SK-N-SH (cell line): ENCODE results near the gene MB21D2. TPM values are rescaled to one million over a fixed set of nuclear protein-coding genes. Genes with fewer than 3 reads are reported as not detected.

Source experiments
- CTCF ChIA-PET: fragments of 300-600, 350-600 bp; formaldehyde crosslinking; extraction: SDS; loops from one replicate; lab custom pipeline; 2021; lab: Yijun Ruan, JAX
- POLR2A ChIA-PET: fragments of 350-600 bp; sonication (Branson Sonifier 250); formaldehyde crosslinking; extraction: SDS; loops from one replicate; lab custom pipeline; 2020; ENCODE audit warnings: antibody characterized with exemption, inconsistent platforms; lab: Yijun Ruan, JAX
- DNase-seq: peaks from one replicate; pipeline ENCODE4 v3.0.0; 2012
- H2AFZ ChIP-seq: fragments of 200-600 bp; sonication (generic); 2 replicates; pipeline ENCODE4 v1.8.1; 2016; ENCODE audit warnings: antibody characterized with exemption, mild to moderate bottlenecking, low read depth
- H3F3A ChIP-seq: fragments of 200-600 bp; sonication (generic); replicated peaks from 2 replicates; pipeline ENCODE3; 2016; ENCODE audit warnings: antibody characterized with exemption, mild to moderate bottlenecking; ENCODE audit not compliant: insufficient read depth
- H3K27ac ChIP-seq, 2 experiments: fragments of 200-500 bp in 1 of 2; fragments of 200-600 bp in 1 of 2; sonication (Bioruptor generic) in 1 of 2; sonication (generic), shearing (Covaris generic) in 1 of 2; 2 replicates each; pipeline versions ENCODE4 v1.5.1 to v1.6.1; 2014 to 2016; ENCODE audit warnings: low read depth in 2 of 2, inconsistent platforms in 1 of 2, low read length in 1 of 2, mild to moderate bottlenecking in 1 of 2, mixed read lengths in 1 of 2
- H3K27me3 ChIP-seq: fragments of 200-600 bp; sonication (generic), shearing (Covaris generic); 2 replicates; pipeline ENCODE4 v1.6.1; 2016; ENCODE audit warnings: mixed run types; ENCODE audit not compliant: insufficient read depth
- H3K36me3 ChIP-seq, 2 experiments: fragments of 200-500 bp in 1 of 2; fragments of 200-600 bp in 1 of 2; sonication (Bioruptor generic) in 1 of 2; sonication (generic) in 1 of 2; replicated peaks in 1 of 2; 2 replicates each; pipeline versions ENCODE3 to v1.5.1; 2014 to 2016; ENCODE audit warnings: low read length in 1 of 2, mild to moderate bottlenecking in 1 of 2; ENCODE audit not compliant: insufficient read depth in 2 of 2, control insufficient read depth in 1 of 2
- H3K4me1 ChIP-seq, 2 experiments: fragments of 200-500 bp in 1 of 2; fragments of 200-600 bp in 1 of 2; sonication (Bioruptor generic) in 1 of 2; sonication (generic), shearing (Covaris generic) in 1 of 2; 2 replicates each; pipeline versions ENCODE4 v1.5.1 to v1.6.1; 2014 to 2016; ENCODE audit warnings: low read depth in 1 of 2, low read length in 1 of 2, mixed run types in 1 of 2; ENCODE audit not compliant: insufficient read depth in 2 of 2, control insufficient read depth in 1 of 2
- H3K4me2 ChIP-seq: fragments of 200-600 bp; sonication (generic), shearing (Covaris generic); 2 replicates; pipeline ENCODE4 v1.6.1; 2017; ENCODE audit warnings: mixed run types
- H3K4me3 ChIP-seq, 2 experiments: fragments of 200-500 bp in 1 of 2; fragments of 200-600 bp in 1 of 2; sonication (Bioruptor generic) in 1 of 2; sonication (generic), shearing (Covaris generic) in 1 of 2; 2 replicates each; pipeline versions ENCODE4 v1.5.1 to v1.8.1; 2014 to 2016; ENCODE audit warnings: low read depth in 2 of 2, inconsistent platforms in 1 of 2, low read length in 1 of 2, mild to moderate bottlenecking in 1 of 2, mixed read lengths in 1 of 2, moderate library complexity in 1 of 2
- H3K79me2 ChIP-seq: fragments of 200-600 bp; sonication (generic); 2 replicates; pipeline ENCODE4 v1.8.1; 2017; ENCODE audit warnings: mild to moderate bottlenecking; ENCODE audit not compliant: insufficient read depth
- H3K9ac ChIP-seq: fragments of 200-600 bp; sonication (generic); 2 replicates; pipeline ENCODE4 v1.6.1; 2017; ENCODE audit warnings: mixed run types
- H3K9me2 ChIP-seq: fragments of 200-600 bp; sonication (generic); 2 replicates; pipeline ENCODE4 v1.6.1; 2017; ENCODE audit warnings: mixed run types
- H3K9me3 ChIP-seq: fragments of 200-600 bp; sonication (generic); 2 replicates; pipeline ENCODE4 v1.6.1; 2017; ENCODE audit warnings: mixed run types, mild to moderate bottlenecking, moderate library complexity
- H4K20me1 ChIP-seq: fragments of 200-600 bp; sonication (generic); 2 replicates; pipeline ENCODE4 v1.6.1; 2017; ENCODE audit warnings: mild to moderate bottlenecking, mixed run types; ENCODE audit not compliant: insufficient read depth
- EP300 ChIP-seq, 2 experiments: IDR thresholded peaks; 2 replicates each; pipeline versions ENCODE4 v1.4.0 to v1.6.1; 2012; ENCODE audit warnings: borderline replicate concordance in 1 of 2, low read depth in 1 of 2, low read length in 1 of 2
- EZH2phosphoT487 ChIP-seq: fragments of 200-600 bp; sonication (generic); IDR thresholded peaks from 2 replicates; pipeline ENCODE4 v1.6.1; 2017; ENCODE audit warnings: low read depth, mixed run types, mild to moderate bottlenecking, antibody characterized with exemption, moderate library complexity, borderline replicate concordance
- FOXM1 ChIP-seq: IDR thresholded peaks from 2 replicates; pipeline ENCODE4 v1.4.0; 2012; ENCODE audit warnings: low read depth, mild to moderate bottlenecking
- GABPA ChIP-seq: IDR thresholded peaks from 2 replicates; pipeline ENCODE4 v1.4.0; 2012; ENCODE audit warnings: low read depth, mild to moderate bottlenecking
- GATA2 ChIP-seq: sonication (generic); formaldehyde crosslinking; IDR thresholded peaks from 2 replicates; pipeline ENCODE4 v1.5.0; 2020; ENCODE audit warnings: mild to moderate bottlenecking, missing genetic modification reagents
- MXI1 ChIP-seq: IDR thresholded peaks from 2 replicates; pipeline ENCODE4 v1.6.1; 2012; ENCODE audit warnings: mild to moderate bottlenecking, low read depth, low read length, improper control_type of control experiment
- RAD21 ChIP-seq: IDR thresholded peaks from 2 replicates; pipeline ENCODE4 v1.6.1; 2012; ENCODE audit warnings: mild to moderate bottlenecking, low read length
- RCOR1 ChIP-seq: fragments of 150-350 bp; IDR thresholded peaks from 2 replicates; pipeline ENCODE4 v1.6.1; 2017; ENCODE audit warnings: antibody characterized with exemption, low read length
- TCF12 ChIP-seq: IDR thresholded peaks from 2 replicates; pipeline ENCODE4 v1.4.0; 2012
- polyA plus RNA-seq, 3 experiments: library from polyadenylated mRNA; depleted of rRNA; stranded (reverse); fragments of >200 nt; gene quantifications; 2 replicates each; pipeline ENCODE4 v1.2.3, GENCODE V29; 2012
- TF ChIP-seq, protein P1 (sequence below): IDR thresholded peaks from 2 replicates; pipeline ENCODE4 v1.6.1; 2012; ENCODE audit warnings: mild to moderate bottlenecking, low read depth, low read length, moderate library complexity
- TF ChIP-seq, protein P2 (sequence below): fragments of 200-600 bp; sonication (generic); IDR thresholded peaks from 2 replicates; pipeline ENCODE4 v1.6.1; 2017; ENCODE audit warnings: antibody characterized with exemption, mild to moderate bottlenecking, moderate library complexity

MB21D2 gene
- polyA plus RNA-seq, 1 of the 3 experiments (the other 2 are of a cell fraction), result 12.7 TPM

DNA sequence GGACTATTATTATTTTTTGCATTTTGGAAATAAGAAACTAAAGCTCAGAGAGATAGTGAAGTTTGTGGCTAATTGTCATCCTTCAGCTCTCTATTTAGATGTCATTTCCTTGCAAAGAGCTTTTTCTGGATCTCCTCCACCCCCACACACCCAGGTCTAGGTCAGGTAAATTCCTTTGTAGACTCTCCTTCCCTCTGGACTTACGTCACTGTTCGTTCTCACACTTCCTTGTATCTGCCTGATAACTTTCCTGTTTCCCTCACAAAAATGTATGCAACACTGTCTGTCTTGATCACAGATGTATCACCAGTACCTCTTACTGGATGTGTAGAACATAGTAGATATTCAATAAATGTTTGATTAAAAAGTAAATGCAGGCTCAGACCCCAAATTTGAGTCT lies 6.1 kb upstream of the MB21D2 start (continued):
- TF ChIP-seq, protein P1, sequence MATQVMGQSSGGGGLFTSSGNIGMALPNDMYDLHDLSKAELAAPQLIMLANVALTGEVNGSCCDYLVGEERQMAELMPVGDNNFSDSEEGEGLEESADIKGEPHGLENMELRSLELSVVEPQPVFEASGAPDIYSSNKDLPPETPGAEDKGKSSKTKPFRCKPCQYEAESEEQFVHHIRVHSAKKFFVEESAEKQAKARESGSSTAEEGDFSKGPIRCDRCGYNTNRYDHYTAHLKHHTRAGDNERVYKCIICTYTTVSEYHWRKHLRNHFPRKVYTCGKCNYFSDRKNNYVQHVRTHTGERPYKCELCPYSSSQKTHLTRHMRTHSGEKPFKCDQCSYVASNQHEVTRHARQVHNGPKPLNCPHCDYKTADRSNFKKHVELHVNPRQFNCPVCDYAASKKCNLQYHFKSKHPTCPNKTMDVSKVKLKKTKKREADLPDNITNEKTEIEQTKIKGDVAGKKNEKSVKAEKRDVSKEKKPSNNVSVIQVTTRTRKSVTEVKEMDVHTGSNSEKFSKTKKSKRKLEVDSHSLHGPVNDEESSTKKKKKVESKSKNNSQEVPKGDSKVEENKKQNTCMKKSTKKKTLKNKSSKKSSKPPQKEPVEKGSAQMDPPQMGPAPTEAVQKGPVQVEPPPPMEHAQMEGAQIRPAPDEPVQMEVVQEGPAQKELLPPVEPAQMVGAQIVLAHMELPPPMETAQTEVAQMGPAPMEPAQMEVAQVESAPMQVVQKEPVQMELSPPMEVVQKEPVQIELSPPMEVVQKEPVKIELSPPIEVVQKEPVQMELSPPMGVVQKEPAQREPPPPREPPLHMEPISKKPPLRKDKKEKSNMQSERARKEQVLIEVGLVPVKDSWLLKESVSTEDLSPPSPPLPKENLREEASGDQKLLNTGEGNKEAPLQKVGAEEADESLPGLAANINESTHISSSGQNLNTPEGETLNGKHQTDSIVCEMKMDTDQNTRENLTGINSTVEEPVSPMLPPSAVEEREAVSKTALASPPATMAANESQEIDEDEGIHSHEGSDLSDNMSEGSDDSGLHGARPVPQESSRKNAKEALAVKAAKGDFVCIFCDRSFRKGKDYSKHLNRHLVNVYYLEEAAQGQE, result no peak
- TF ChIP-seq, protein P2, sequence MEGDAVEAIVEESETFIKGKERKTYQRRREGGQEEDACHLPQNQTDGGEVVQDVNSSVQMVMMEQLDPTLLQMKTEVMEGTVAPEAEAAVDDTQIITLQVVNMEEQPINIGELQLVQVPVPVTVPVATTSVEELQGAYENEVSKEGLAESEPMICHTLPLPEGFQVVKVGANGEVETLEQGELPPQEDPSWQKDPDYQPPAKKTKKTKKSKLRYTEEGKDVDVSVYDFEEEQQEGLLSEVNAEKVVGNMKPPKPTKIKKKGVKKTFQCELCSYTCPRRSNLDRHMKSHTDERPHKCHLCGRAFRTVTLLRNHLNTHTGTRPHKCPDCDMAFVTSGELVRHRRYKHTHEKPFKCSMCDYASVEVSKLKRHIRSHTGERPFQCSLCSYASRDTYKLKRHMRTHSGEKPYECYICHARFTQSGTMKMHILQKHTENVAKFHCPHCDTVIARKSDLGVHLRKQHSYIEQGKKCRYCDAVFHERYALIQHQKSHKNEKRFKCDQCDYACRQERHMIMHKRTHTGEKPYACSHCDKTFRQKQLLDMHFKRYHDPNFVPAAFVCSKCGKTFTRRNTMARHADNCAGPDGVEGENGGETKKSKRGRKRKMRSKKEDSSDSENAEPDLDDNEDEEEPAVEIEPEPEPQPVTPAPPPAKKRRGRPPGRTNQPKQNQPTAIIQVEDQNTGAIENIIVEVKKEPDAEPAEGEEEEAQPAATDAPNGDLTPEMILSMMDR, result no peak
- TF ChIP-seq RCOR1, result no peak

DNA sequence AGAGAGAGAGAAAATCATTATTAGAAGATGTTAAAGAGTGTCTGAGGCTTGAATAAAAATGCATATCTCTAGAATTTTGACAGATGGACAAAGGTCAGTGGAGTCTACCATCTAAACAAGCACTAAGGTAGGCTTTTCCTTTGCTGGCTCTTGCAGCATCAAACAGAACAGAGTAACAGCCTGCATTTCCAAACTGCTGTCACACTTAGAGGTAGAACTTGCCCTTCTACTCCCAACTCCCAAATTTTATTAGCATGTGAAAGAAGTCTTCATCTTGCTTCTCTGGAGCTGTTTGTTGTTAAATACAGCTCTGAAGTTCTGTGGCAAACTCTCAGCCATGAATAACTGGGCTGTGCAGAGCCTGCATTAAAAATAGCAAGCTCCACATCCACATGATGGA lies 4.1 kb upstream of the MB21D2 start:
- Histone ChIP-seq H3K36me3 (no peaks in the 10 kb centered on the region), H4K20me1 (no peaks in the 10 kb centered on the region), H3K9ac (no peak overlapping the region), H3K9me3 (no peaks in the 10 kb centered on the region), H3K27ac (peak overlapping the region in 1 of 2 experiments; percentile 40; a peak in 1 of 4 replicates), H3K4me1 (peaks cover 0 to 2% of the 10 kb centered on the region in 2 experiments; a peak in 2 of 4 replicates), H3K4me2 (no peak overlapping the region), H3K79me2 (peaks cover 5% of the 10 kb centered on the region; the same call in 1 of the 2 replicates), H2AFZ (peak overlapping the region; percentile 30; the same call in 1 of the 2 replicates), H3F3A (no peaks in the 10 kb centered on the region), H3K27me3 (no peaks in the 10 kb centered on the region), H3K4me3 (no peak overlapping the region), H3K9me2 (no peaks in the 10 kb centered on the region)
- POLR2A ChIA-PET, result no interaction called here
- CTCF ChIA-PET, result interaction anchor here (1.6 kb wide), 1 partner anchor 120 kb away, joined by 4 read pairs; no protein-coding TSS in a partner anchor
- TF ChIP-seq MXI1, result no peak
- TF ChIP-seq GATA2 (CRISPR knock-in tag), result no peak
- no peak for TF ChIP-seq EP300 (IDR thresholded peaks at IDR 0.05; ENCODE audit: borderline replicate concordance in 1 of 2, low read depth in 1 of 2, low read length in 1 of 2)
- no peak for TF ChIP-seq RAD21
- TF ChIP-seq GABPA, result no peak
- TF ChIP-seq FOXM1, result no peak
- TF ChIP-seq TCF12, result no peak
- no peak for TF ChIP-seq EZH2phosphoT487
- no peak for DNase-seq
